HEK293 (cell line): ENCODE measurements around the gene HHAT.

ENCODE experiments used
- AEBP2 ChIP-seq: fragments of 450-650 bp; formaldehyde crosslinking; IDR thresholded peaks from 2 replicates; pipeline ENCODE4 v1.5.1; 2016; ENCODE audit warnings: missing biosample characterization, missing genetic modification characterization, borderline replicate concordance
- BCL11B ChIP-seq: fragments of 450-650 bp; formaldehyde crosslinking; IDR thresholded peaks from 2 replicates; pipeline ENCODE4 v1.5.1; 2016; ENCODE audit warnings: low read depth, missing biosample characterization, missing genetic modification characterization
- HOXD13 ChIP-seq: sonication (generic); formaldehyde crosslinking; IDR thresholded peaks from 2 replicates; pipeline ENCODE4 v1.8.0; 2022; ENCODE audit warnings: missing genetic modification reagents, borderline replicate concordance
- KLF7 ChIP-seq: fragments of 450-650 bp; formaldehyde crosslinking; IDR thresholded peaks from 2 replicates; pipeline ENCODE4 v1.5.1; 2016; ENCODE audit warnings: missing biosample characterization, missing genetic modification characterization, borderline replicate concordance
- PBX3 ChIP-seq: sonication (generic); formaldehyde crosslinking; IDR thresholded peaks from 2 replicates; pipeline ENCODE4 v1.8.1; 2022; ENCODE audit warnings: mild to moderate bottlenecking, moderate library complexity, missing genetic modification reagents
- SCRT2 ChIP-seq: fragments of 450-650 bp; formaldehyde crosslinking; IDR thresholded peaks from 2 replicates; pipeline ENCODE4 v1.5.1; 2016; ENCODE audit warnings: missing biosample characterization, missing genetic modification characterization
- ZBTB11 ChIP-seq: fragments of 450-650 bp; formaldehyde crosslinking; conservative IDR thresholded peaks from 2 replicates; pipeline ENCODE4 v1.5.1; 2016; ENCODE audit warnings: low read depth, missing biosample characterization, missing genetic modification characterization
- ZBTB48 ChIP-seq: fragments of 450-650 bp; formaldehyde crosslinking; IDR thresholded peaks from 2 replicates; pipeline ENCODE4 v1.5.1; 2016; ENCODE audit warnings: missing biosample characterization, missing genetic modification characterization
- ZEB2 ChIP-seq: fragments of 450-650 bp; formaldehyde crosslinking; IDR thresholded peaks from 2 replicates; pipeline ENCODE4 v1.5.1; 2016; ENCODE audit warnings: missing biosample characterization, missing genetic modification characterization
- ZFP41 ChIP-seq: fragments of 450-650 bp; formaldehyde crosslinking; IDR thresholded peaks from 2 replicates; pipeline ENCODE4 v1.5.1; 2016; ENCODE audit warnings: missing biosample characterization, missing genetic modification characterization, borderline replicate concordance
- ZNF114 ChIP-seq: fragments of 450-650 bp; formaldehyde crosslinking; IDR thresholded peaks from 2 replicates; pipeline ENCODE4 v1.5.0; 2017; ENCODE audit warnings: missing biosample characterization, missing genetic modification characterization
- ZNF174 ChIP-seq: fragments of 450-650 bp; formaldehyde crosslinking; IDR thresholded peaks from 2 replicates; pipeline ENCODE4 v1.5.0; 2017; ENCODE audit warnings: missing biosample characterization, mild to moderate bottlenecking, missing genetic modification characterization
- ZNF202 ChIP-seq: fragments of 450-650 bp; formaldehyde crosslinking; IDR thresholded peaks from 2 replicates; pipeline ENCODE4 v1.5.1; 2016; ENCODE audit warnings: missing biosample characterization, missing genetic modification characterization, borderline replicate concordance
- ZNF23 ChIP-seq: fragments of 450-650 bp; formaldehyde crosslinking; IDR thresholded peaks from 2 replicates; pipeline ENCODE4 v1.5.1; 2016; ENCODE audit warnings: missing biosample characterization, missing genetic modification characterization, borderline replicate concordance
- ZNF248 ChIP-seq: fragments of 450-650 bp; formaldehyde crosslinking; IDR thresholded peaks from 2 replicates; pipeline ENCODE4 v1.5.1; 2017; ENCODE audit warnings: missing biosample characterization, missing genetic modification characterization
- ZNF266 ChIP-seq: fragments of 450-650 bp; formaldehyde crosslinking; IDR thresholded peaks from 2 replicates; pipeline ENCODE4 v1.5.1; 2016; ENCODE audit warnings: missing biosample characterization, missing genetic modification characterization, low read depth
- ZNF302 ChIP-seq: fragments of 450-650 bp; formaldehyde crosslinking; IDR thresholded peaks from 2 replicates; pipeline ENCODE4 v1.5.1; 2016; ENCODE audit warnings: missing biosample characterization, missing genetic modification characterization, low read depth
- ZNF335 ChIP-seq: fragments of 450-650 bp; formaldehyde crosslinking; conservative IDR thresholded peaks from 2 replicates; pipeline ENCODE4 v1.5.1; 2016; ENCODE audit warnings: missing biosample characterization, missing genetic modification characterization
- ZNF37A ChIP-seq: fragments of 450-650 bp; IDR thresholded peaks from 2 replicates; pipeline ENCODE4 v1.5.1; 2018; ENCODE audit warnings: missing biosample characterization, missing genetic modification characterization
- ZNF433 ChIP-seq: fragments of 450-650 bp; formaldehyde crosslinking; IDR thresholded peaks from 2 replicates; pipeline ENCODE4 v1.5.1; 2016; ENCODE audit warnings: missing biosample characterization, missing genetic modification characterization, low read depth
- ZNF488 ChIP-seq: fragments of 450-650 bp; formaldehyde crosslinking; IDR thresholded peaks from 2 replicates; pipeline ENCODE4 v1.5.1; 2016; ENCODE audit warnings: missing biosample characterization, missing genetic modification characterization
- ZNF549 ChIP-seq: fragments of 450-650 bp; IDR thresholded peaks from 2 replicates; pipeline ENCODE4 v1.5.1; 2018; ENCODE audit warnings: missing biosample characterization, missing genetic modification characterization, mild to moderate bottlenecking, inconsistent platforms, moderate library complexity
- ZNF555 ChIP-seq: fragments of 450-650 bp; formaldehyde crosslinking; conservative IDR thresholded peaks from 2 replicates; pipeline ENCODE4 v1.5.1; 2017; ENCODE audit warnings: missing biosample characterization, mild to moderate bottlenecking, missing genetic modification characterization, inconsistent platforms
- ZNF600 ChIP-seq: fragments of 450-650 bp; formaldehyde crosslinking; IDR thresholded peaks from 2 replicates; pipeline ENCODE4 v1.5.1; 2016; ENCODE audit warnings: missing biosample characterization, missing genetic modification characterization
- ZNF629 ChIP-seq: fragments of 450-650 bp; formaldehyde crosslinking; IDR thresholded peaks from 2 replicates; pipeline ENCODE4 v1.5.1; 2017; ENCODE audit warnings: missing biosample characterization, missing genetic modification characterization
- ZNF645 ChIP-seq: fragments of 450-650 bp; formaldehyde crosslinking; IDR thresholded peaks from 2 replicates; pipeline ENCODE4; 2016; ENCODE audit warnings: missing biosample characterization, missing genetic modification characterization
- ZNF654 ChIP-seq: fragments of 450-650 bp; formaldehyde crosslinking; IDR thresholded peaks from 2 replicates; pipeline ENCODE4 v1.5.1; 2016; ENCODE audit warnings: low read depth, missing biosample characterization, missing genetic modification characterization
- ZNF658 ChIP-seq: fragments of 450-650 bp; formaldehyde crosslinking; IDR thresholded peaks from 2 replicates; pipeline ENCODE4; 2016; ENCODE audit warnings: missing biosample characterization, missing genetic modification characterization
- ZNF677 ChIP-seq: fragments of 450-650 bp; IDR thresholded peaks from 2 replicates; pipeline ENCODE4 v1.5.0; 2018; ENCODE audit warnings: missing biosample characterization, mild to moderate bottlenecking, missing genetic modification characterization, moderate library complexity
- ZNF768 ChIP-seq: fragments of 450-650 bp; formaldehyde crosslinking; IDR thresholded peaks from 2 replicates; pipeline ENCODE4 v1.5.1; 2018; ENCODE audit warnings: missing biosample characterization, mild to moderate bottlenecking, missing genetic modification characterization
- ZNF777 ChIP-seq: fragments of 450-650 bp; formaldehyde crosslinking; IDR thresholded peaks from 2 replicates; pipeline ENCODE4 v1.5.1; 2017; ENCODE audit warnings: missing biosample characterization, missing genetic modification characterization, borderline replicate concordance
- ZNF785 ChIP-seq: fragments of 450-650 bp; formaldehyde crosslinking; IDR thresholded peaks from 2 replicates; pipeline ENCODE4 v1.5.1; 2016; ENCODE audit warnings: missing biosample characterization, missing genetic modification characterization
- ZSCAN23 ChIP-seq: fragments of 450-650 bp; formaldehyde crosslinking; IDR thresholded peaks from 2 replicates; pipeline ENCODE4 v1.5.1; 2016; ENCODE audit warnings: missing biosample characterization, missing genetic modification characterization
- ZSCAN30 ChIP-seq: fragments of 450-650 bp; IDR thresholded peaks from 2 replicates; pipeline ENCODE4 v1.5.1; 2018; ENCODE audit warnings: missing biosample characterization, mild to moderate bottlenecking, missing genetic modification characterization, moderate library complexity

HHAT gene

GRCh38 chr1:210292231-210292871 is 36.4 kb upstream of the HHAT start (continued):
- TF ChIP-seq ZNF785 (no peak), ZNF114 (tag by site-specific recombination) (no peak), ZNF777 (no peak), ZFP41 (no peak), ZNF658 (tag by site-specific recombination) (no peak), AEBP2 (tag by site-specific recombination) (no peak), PBX3 (peak; percentile 13; the same call in 1 of the 2 replicates), ZNF549 (tag by site-specific recombination) (no peak), BCL11B (tag by site-specific recombination) (peak; percentile 24; the same call in 1 of the 2 replicates), ZNF302 (no peak), ZNF629 (no peak), ZNF645 (no peak), ZNF654 (tag by site-specific recombination) (no peak), ZNF555 (tag by site-specific recombination) (no peak), ZBTB48 (tag by site-specific recombination) (no peak; the same call in 1 of the 2 replicates), ZBTB11 (peak; percentile 50; the same call in 1 of the 2 replicates), ZNF248 (tag by site-specific recombination) (no peak), ZNF768 (tag by site-specific recombination) (no peak), ZNF335 (tag by site-specific recombination) (peak; percentile 75), ZSCAN30 (tag by site-specific recombination) (peak; percentile 57; the same call in 1 of the 2 replicates), ZNF433 (tag by site-specific recombination) (no peak), ZNF174 (tag by site-specific recombination) (no peak), ZNF202 (no peak), KLF7 (tag by site-specific recombination) (no peak; the same call in 1 of the 2 replicates), ZSCAN23 (tag by site-specific recombination) (0 out of 2 replicates have a peak, but pooled peaks have one; percentile 40), ZNF677 (tag by site-specific recombination) (no peak), ZNF266 (no peak), ZEB2 (tag by site-specific recombination) (peak; percentile 82), ZNF37A (no peak), SCRT2 (tag by site-specific recombination) (peak; percentile 84), ZNF23 (tag by site-specific recombination) (no peak), ZNF488 (tag by site-specific recombination) (no peak), HOXD13 (CRISPR knock-in tag) (no peak), ZNF600 (tag by site-specific recombination) (peak; percentile 91)
